22Rv1 (cell line): ENCODE results near the gene KXD1.

Experiments used
- CTCF ChIP-seq: fragments of 450-650 bp; IDR thresholded peaks from 2 replicates; pipeline ENCODE4 v1.5.1; 2017; ENCODE audit warnings: mild to moderate bottlenecking
- ZFX ChIP-seq: fragments of 450-650 bp; IDR thresholded peaks from 2 replicates; pipeline ENCODE4 v1.6.1; 2017; ENCODE audit warnings: antibody characterized with exemption, borderline replicate concordance

- no peak for TF ChIP-seq CTCF
- no peak for TF ChIP-seq ZFX
Observed at GRCh38 chr19:18574691-18575291, 17.1 kb downstream of the KXD1 start.
